Thyroid gland (tissue), 4 donors: ENCODE data around the gene GPR107. TPM values are rescaled to one million over a fixed set of nuclear protein-coding genes. Genes with fewer than 3 reads are reported as not detected.
"Not testable (repeated sequence)": the region's sequence is repeated elsewhere in the genome, so short reads cannot be mapped to it uniquely, and the experiment has no call there.

Source experiments
- DNase-seq, 2 donors: peaks; one replicate each; pipeline ENCODE4 v3.0.0-alpha.2; 2019
- H3K27ac ChIP-seq, 3 donors: fragments of 200-600 bp; sonication (generic); 1 replicate in 2 of 3; 2 replicates in 1 of 3; pipeline ENCODE4 v1.5.1; 2016 to 2019; ENCODE audit warnings: mild to moderate bottlenecking in 1 of 3, moderate library complexity in 1 of 3
- H3K27me3 ChIP-seq: fragments of 200-600 bp; sonication (generic); one replicate; pipeline ENCODE4 v1.5.1; 2019
- H3K36me3 ChIP-seq, 2 donors: fragments of 200-600 bp; sonication (generic); one replicate each; pipeline ENCODE4 v1.5.1; 2016 to 2019
- H3K4me1 ChIP-seq, 2 donors: fragments of 200-600 bp; sonication (generic); one replicate each; pipeline ENCODE4 v1.5.1; 2017 to 2019
- H3K4me3 ChIP-seq, 3 donors: fragments of 200-600 bp; sonication (generic); replicated peaks in 1 of 3; 1 replicate in 2 of 3; 2 replicates in 1 of 3; pipeline ENCODE4 v1.5.1; 2016; ENCODE audit warnings: mild to moderate bottlenecking in 1 of 3
- H3K9me3 ChIP-seq: fragments of 200-600 bp; sonication (generic); one replicate; pipeline ENCODE4 v1.5.1; 2017
- CTCF ChIP-seq, 6 experiments: fragments of 200-600 bp in 3 of 6; fragments of 450-650 bp in 3 of 6; sonication (generic) in 3 of 6; IDR thresholded peaks; one replicate each; pipeline ENCODE4 v1.5.1; 2016 to 2019; ENCODE audit warnings: antibody characterized with exemption in 6 of 6, mild to moderate bottlenecking in 2 of 6, inconsistent platforms in 1 of 6, moderate library complexity in 1 of 6
- POLR2A ChIP-seq, 2 donors: fragments of 450-650 bp; IDR thresholded peaks; one replicate each; pipeline ENCODE4 v1.6.1; 2017; ENCODE audit warnings: antibody characterized with exemption in 2 of 2, mild to moderate bottlenecking in 2 of 2, moderate library complexity in 1 of 2
- WGBS, 2 donors: methylation state at CpG; one replicate each; pipeline ENCODE4 v1.1.5; 2017; 5-methylcytosine and 5-hydroxymethylcytosine counted together
- intact Hi-C: fragments of 100-400 bp; cut with DNase I; formaldehyde crosslinking; loops from one replicate; pipeline ENCODE4 v1.15.1; 2023
- total RNA-seq, 4 donors: library from RNA; depleted of rRNA; stranded (reverse); fragments of >200 nt; gene quantifications; one replicate each; pipeline ENCODE4 v1.2.3, GENCODE V29; 2016

Gene GPR107
- total RNA-seq, 4 donors from 2014 or later = 43.5 to 65.6 (median 58.7) TPM

DNA sequence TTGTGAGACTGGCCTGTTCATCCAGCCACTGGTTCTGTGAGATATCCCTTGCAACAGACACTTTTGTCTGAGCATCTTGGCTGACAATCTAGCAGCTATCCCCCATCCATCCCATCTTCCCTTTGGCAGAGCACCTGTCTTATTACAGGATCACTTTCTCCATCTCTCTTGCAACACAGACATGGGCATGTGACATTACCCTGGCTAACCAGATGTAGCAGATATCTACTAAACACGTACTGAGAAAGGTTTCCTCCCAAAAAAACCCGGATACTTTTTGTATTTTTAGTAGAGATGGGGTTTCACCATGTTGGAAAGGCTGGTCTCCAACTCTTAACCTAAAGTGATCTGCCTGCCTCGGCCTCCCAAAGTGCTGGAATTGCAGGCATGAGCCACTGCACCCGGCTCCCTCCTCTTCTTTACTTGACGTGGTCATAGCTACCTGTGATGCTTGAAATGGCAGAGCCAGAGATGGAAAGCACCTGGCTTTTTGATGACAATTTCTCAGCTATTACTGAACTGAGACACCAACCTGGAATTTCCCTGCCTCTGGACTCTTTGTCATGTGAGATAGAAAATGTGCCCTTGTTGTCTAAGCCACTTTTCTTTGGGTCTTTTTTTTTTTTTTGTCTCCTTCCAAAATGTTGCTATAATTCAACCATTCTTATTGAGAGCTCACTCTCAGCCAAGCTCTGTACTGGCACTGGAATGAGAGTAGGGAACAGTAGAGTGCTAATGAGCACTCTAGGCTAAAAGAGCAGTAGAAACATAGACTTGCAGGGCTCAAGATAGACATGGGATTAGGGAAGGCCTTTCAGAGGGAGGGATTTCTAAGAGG is 43.3 kb upstream of the GPR107 start:
- H3K27me3 ChIP-seq = no peaks in the 10 kb centered on the region
- WGBS, 2 donors = 61 to 66% methylated on average over 5 of the region's 5 CpGs
- peaks cover 9 to 42% of the 10 kb centered on the region in 2 donors for H3K4me1 ChIP-seq
- no peak overlapping the region for H3K4me3 ChIP-seq
- peak; percentile 25 to 34 for DNase-seq
- intact Hi-C loops = no loop called here
- TF ChIP-seq POLR2A (IDR thresholded peaks at IDR 0.05) (no peak), CTCF (IDR thresholded peaks at IDR 0.05) (no peak)
- H3K36me3 ChIP-seq = no peaks in the 10 kb centered on the region
- no peaks in the 10 kb centered on the region for H3K9me3 ChIP-seq
- peak overlapping the region; percentile 54 to 64 (median 60) for H3K27ac ChIP-seq

DNA sequence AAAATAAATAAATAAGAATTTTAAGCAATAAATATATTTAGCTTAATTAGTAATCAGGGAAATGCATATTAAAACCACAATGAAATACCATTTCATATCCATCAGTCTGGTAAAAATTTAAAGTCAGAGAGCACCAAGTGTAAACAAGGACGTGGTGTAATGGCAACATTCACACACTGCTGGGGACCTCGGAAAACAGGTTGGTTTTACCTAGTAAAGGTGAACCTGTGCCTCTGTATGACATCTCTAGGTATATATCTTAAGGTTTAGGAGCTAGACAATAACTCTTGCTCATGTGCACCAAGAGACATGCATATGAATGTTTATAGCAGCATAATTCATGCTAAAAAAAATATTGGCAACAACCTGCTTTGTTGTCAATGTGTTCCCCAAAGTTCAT is 40.4 kb upstream of the GPR107 start:
- no peak overlapping the region for H3K4me3 ChIP-seq
- H3K27ac ChIP-seq = peak overlapping the region in 2 of 3 donors; percentile 35 to 37
- intact Hi-C loops = no loop called here
- TF ChIP-seq CTCF (IDR thresholded peaks at IDR 0.05) (no peak), POLR2A (IDR thresholded peaks at IDR 0.05) (no peak)
- no peaks in the 10 kb centered on the region for H3K9me3 ChIP-seq
- no peaks in the 10 kb centered on the region for H3K36me3 ChIP-seq
- 68 to 77% methylated on average over 2 of the region's 2 CpGs for WGBS, 2 donors
- no peaks in the 10 kb centered on the region for H3K27me3 ChIP-seq
- DNase-seq = no peak
- peaks cover 16 to 35% of the 10 kb centered on the region in 2 donors for H3K4me1 ChIP-seq

DNA sequence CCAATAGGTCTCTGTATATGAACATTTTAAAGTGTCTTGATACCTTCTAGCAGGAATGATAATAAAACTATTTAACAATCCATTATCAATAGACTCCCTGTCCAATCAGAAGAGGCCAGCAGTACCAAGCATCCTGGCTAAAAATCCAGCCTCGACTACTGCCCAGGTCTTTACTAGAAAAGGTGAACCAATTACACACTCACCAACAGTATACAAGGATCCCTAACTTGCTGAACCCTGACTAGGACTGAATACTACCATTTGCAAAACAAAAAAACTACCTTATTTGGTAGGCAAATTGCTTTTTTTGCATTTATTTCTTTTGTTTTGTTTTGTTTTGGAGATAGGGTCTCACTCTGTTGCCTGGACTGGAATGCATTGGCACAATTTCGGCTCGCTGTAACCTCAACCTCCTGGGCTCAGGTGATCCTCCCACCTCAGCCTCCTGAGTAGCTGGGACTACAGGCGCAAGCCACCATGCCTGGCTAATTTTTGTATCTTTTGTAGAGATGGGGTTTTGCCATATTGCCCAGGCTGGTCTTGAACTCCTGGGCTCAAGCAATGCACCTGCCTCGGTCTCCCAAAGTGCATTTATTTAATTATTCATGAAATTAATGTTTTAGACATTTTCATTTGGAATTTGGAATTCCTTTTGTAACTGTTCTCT is 38.2 kb upstream of the GPR107 start:
- TF ChIP-seq POLR2A (IDR thresholded peaks at IDR 0.05) (no peak), CTCF (IDR thresholded peaks at IDR 0.05) (no peak)
- Histone ChIP-seq H3K9me3 (no peaks in the 10 kb centered on the region), H3K4me1 (peaks cover 17 to 34% of the 10 kb centered on the region in 2 donors), H3K27ac (peak overlapping the region in 2 of 3 donors; percentile 86 to 94), H3K4me3 (no peak overlapping the region), H3K36me3 (no peaks in the 10 kb centered on the region), H3K27me3 (no peaks in the 10 kb centered on the region)
- intact Hi-C loops = no loop called here
- WGBS, 2 donors = 92 to 97% methylated on average over 5 of the region's 5 CpGs
- no peak for DNase-seq

GRCh38 chr9:130017076-130017475 is 36.6 kb upstream of the GPR107 start:
- Histone ChIP-seq H3K4me3 (no peak overlapping the region), H3K27ac (peak overlapping the region; percentile 86 to 95 (median 94)), H3K9me3 (no peaks in the 10 kb centered on the region), H3K36me3 (no peaks in the 10 kb centered on the region), H3K4me1 (peaks cover 19 to 44% of the 10 kb centered on the region in 2 donors), H3K27me3 (no peaks in the 10 kb centered on the region)
- intact Hi-C loops = no loop called here
- no peak for TF ChIP-seq CTCF (IDR thresholded peaks at IDR 0.05)
- TF ChIP-seq POLR2A (IDR thresholded peaks at IDR 0.05) = no peak
- 23 to 35% methylated on average over 2 of the region's 2 CpGs for WGBS, 2 donors
- no peak for DNase-seq

- intact Hi-C loops, H3K27me3 ChIP-seq, H3K9me3 ChIP-seq, H3K4me3 ChIP-seq, H3K36me3 ChIP-seq, DNase-seq: not testable (repeated sequence)
- Histone ChIP-seq H3K27ac (peak overlapping the region; percentile 86 to 95 (median 94)), H3K4me1 (peaks cover 19 to 47% of the 10 kb centered on the region in 2 donors)
- WGBS, 2 donors = 88 to 89% methylated on average over 8 of the region's 8 CpGs
Observed at GRCh38 chr9:130017510-130017909, 36.2 kb upstream of the GPR107 start.
